Islet of Langerhans (tissue), 1 donor: ENCODE results near the gene EIF4E.
"Not testable (repeated sequence)": the region's sequence is repeated elsewhere in the genome, so short reads cannot be mapped to it uniquely, and the experiment has no call there.

Experiments
- FAIRE-seq: peaks from one replicate; lab custom pipeline; 2011; peaks lifted over from hg19 to GRCh38; lab: Jason Lieb, UNC

The EIF4E gene

DNA sequence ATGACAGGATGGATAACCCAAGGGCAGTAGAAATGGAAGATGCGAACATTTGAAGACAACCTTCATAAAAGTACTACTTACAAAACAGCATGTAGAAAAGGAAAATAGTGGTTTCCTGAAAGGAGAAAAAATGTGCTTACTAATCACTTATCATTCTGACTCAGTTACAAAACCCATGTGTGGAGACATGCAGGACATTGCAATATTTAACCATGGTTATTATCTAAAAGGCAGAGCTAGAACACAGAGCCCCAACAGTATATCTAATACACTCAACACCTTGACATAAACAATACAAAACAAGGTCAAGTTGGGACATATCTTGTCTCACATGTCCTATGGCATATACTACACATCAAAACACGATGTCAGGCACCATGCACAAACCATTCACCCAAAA, 55.9 kb downstream of the EIF4E start:
- no peak for FAIRE-seq

DNA sequence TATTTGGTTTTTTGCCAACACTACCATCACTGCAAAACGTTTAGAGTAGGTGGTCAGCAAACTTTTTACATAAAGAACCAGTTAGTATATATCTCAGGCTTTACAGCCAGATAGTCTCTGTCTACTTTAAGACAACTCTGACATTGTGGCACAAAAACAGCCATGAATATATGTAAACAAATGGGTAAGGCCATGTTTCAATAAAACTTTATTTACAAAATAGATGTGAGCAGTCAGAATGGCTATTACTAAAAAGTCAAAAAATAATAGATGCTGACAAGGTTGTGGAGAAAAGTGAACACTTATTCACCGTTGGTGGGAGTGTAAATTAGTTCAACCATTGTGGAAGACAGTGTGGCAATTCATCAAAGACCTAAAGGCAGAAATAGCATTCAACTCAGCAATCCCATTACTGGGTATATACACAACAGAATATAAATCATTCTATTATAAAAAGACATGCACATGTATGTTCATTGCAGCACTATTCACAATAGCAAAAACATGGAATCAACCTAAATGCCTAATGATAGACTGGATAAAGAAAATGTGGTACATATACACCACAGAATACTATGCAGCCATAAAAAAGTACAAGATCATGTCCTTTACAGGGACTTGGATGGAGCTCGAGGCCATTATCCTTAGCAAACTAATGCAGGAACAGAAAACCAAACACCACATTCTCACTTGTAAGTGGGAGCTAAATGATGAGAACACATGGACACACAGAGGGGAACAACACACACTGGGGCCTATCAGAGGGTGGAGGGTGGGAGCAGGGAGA, 56.6 kb downstream of the EIF4E start:
- FAIRE-seq = not testable (repeated sequence)

DNA sequence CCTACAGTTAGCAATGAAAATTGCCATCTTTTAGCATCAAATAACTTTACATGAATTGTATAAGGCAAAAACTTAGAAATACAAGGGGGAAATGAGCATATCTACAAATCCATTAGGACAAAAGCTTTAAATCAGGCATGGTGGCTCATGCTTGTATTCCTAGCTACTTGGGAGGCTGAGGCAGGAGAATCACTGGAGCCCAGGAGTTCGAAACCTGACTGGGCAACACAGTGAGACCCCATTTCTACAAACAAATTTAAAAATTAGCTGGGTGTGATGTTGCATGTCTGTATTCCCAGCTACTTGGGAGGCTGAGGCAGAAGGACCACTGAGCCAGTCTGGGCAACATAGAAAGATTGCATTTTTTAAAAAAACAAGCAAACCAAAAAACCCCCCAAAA, 61.3 kb downstream of the EIF4E start:
- FAIRE-seq = no peak

DNA sequence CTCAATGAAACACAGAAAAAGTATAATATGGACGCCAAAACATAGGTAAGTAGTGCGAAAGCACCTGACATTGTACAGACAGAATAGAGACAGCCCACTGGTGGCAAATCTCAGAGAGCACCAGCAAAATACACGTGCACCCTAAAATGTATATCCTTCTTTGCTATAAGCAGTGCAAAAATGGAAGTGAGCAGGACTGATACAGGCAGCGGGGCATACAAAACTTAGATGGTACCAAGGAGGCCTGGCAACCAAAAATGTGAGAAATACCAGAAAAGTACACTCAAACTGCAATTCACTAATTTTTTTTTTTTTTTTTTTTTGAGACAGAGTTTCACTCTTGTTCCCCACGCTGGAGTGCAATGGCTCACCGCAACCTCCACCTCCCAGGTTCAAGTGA, 63.9 kb downstream of the EIF4E start:
- no peak for FAIRE-seq

DNA sequence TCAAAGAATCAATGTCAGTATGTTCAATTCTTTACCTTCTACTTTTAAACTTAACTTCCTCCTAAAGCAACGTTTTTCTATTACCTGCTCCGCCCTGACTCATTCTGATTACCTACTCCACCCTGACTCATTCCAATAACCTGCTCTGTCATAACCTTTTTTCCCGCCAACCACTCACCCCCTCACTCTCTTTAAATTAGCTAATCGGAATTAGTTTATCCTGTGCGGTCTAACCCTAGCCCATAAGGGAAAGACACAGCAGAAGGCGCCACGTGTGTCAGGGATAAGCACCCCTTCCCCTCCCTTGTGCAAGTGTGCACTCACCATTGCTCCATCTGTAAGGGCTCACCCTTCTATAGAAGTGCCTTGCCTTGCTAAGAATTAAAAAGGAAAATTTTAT, 64.4 kb downstream of the EIF4E start:
- no peak for FAIRE-seq

DNA sequence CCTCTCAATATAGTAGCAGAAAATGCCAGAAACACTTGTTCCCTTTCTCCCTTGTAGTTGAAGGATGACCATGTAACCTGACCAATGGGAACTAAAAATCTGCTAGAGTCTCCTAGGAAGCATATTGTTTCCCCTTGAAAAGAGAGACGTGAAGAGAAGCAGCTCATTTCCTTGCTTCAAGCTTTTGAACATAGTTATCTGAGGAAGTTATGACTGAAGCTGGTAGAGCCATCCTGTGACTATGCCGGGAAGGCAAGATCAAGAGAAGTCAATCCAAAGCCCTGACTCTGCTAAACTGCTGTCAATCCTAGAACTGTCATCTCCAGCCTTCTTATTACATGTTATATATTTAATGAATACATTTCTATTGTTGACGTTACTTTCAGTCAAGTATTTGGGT, 66.6 kb downstream of the EIF4E start:
- FAIRE-seq = no peak

DNA sequence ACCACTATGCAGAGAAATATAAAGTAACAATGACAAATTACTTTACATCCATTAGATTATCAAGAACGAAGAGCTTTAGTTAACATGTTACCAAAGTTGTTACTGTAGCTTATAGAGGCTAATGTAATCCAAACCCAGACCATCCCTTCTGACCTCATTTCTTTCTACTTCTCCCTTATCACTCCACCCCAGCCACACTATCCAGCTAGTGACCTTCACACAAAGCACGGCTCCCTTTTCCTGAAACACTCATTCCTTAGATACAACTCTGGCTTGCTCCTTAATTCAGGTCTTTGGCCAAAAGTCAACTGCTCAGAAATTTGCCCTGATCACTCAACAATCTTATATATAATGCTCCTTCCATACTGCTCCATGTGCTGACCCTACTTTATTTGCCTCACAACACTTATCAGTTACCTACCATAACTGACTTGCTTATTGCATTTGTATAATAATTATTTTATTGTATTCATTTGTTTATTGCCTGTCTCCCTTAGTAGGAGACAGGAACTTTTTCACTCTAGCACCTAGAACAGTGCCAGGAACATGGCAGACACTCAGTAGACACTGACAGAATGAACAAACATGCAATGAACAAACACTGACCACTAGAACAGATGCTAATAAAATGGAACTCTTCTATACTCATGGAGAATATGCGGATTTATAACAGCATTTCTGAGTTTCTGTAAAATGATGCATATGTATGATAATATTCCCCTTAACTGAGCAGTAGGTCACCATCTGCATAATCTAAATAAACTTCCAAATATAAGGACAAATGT, 67.6 kb downstream of the EIF4E start:
- no peak for FAIRE-seq

DNA sequence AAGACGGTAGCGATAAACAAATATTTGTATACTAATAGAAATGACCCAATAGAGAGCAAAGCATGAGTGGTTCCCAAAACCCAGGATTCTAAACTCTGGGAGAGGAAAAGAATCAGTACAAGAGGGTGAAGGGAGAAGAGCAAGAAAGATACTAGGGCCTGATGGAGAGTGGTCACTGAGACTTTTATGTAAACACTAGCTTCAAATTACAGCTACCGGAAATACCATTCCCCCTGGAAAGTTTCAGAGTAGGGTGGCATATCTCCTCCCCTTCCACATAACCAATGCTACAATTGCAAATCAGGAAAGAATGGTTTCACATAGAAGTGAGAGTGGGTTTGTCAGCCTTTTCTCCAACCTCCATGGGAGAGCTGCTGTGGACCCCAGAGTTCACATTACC, 77.1 kb downstream of the EIF4E start:
- FAIRE-seq = no peak

DNA sequence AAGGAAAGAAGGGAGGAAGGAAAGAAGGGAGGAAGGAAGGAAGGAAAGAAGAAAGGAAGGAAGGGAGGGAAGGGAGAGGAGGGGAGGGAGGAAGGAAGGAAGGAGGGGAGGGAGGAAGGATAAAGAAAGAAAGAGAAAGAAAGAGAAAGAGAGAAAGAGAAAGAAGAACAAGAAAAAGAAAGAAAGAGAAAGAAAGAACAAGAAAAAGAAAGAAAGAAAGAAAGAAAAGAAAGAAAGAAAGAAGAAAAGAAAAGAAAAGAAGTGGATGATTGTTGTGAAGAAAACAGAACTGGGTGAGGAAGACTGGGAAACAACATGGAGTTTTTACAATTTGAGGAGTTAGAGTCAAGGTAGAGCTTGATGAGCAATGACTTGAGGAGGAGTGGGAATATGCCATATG, 78.0 kb downstream of the EIF4E start:
- FAIRE-seq = no peak

DNA sequence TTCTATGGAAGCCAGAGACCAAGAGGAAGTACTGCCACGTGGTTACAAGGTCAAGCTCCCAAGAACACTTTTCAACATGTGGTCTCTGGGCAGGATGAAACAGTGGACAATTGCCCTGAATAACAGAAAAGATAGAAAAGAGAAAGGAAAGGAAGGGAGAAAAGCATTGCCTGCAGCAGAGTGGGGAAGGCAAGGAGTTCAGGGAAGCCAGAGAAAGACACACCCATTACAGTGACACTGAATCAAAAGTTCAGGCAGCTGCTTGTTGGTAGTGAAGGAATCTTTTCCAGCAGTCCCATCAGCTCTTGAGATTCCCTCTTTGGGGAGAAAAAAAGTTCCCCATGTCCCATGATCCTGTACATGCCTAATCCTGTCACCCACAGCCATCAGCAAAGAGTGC, 80.5 kb downstream of the EIF4E start:
- FAIRE-seq = no peak

DNA sequence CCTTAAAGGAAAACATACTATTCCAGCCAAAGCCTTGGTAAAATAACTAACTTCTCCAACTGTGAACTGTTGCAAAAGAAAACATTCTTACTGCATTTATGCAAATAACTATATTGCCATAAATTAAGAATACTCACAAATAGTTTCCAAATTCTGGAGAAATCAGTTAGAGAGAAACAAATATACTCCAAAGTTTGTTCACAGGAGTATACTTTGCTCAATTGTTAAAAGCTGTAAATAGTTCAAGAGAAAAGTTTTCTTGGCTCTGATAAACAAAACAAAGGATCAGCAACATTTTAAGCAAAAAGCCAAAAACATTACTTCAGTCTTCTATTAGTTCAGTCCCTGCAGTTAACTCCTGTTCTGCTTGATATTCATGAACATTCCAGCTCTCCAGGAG, 83.0 kb downstream of the EIF4E start:
- no peak for FAIRE-seq

DNA sequence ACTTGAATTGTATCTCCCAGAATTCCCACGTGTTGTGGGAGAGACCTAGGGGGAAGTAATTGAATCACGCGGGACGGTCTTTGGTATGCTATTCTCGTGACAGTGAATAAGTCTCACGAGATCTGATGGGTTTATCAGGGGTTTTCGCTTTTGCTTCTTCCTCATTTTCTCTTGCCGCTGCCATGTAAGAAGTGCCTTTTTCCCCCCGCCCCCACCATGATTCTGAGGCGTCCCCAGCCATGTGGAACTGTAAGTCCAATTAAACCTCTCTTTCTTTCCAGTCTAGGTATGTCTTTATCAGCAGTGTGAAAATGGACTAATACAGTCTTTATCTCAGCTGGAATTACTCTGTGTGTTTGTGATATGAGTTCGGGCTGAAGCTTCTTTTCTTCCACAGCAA, 86.0 kb downstream of the EIF4E start:
- FAIRE-seq = not testable (repeated sequence)

DNA sequence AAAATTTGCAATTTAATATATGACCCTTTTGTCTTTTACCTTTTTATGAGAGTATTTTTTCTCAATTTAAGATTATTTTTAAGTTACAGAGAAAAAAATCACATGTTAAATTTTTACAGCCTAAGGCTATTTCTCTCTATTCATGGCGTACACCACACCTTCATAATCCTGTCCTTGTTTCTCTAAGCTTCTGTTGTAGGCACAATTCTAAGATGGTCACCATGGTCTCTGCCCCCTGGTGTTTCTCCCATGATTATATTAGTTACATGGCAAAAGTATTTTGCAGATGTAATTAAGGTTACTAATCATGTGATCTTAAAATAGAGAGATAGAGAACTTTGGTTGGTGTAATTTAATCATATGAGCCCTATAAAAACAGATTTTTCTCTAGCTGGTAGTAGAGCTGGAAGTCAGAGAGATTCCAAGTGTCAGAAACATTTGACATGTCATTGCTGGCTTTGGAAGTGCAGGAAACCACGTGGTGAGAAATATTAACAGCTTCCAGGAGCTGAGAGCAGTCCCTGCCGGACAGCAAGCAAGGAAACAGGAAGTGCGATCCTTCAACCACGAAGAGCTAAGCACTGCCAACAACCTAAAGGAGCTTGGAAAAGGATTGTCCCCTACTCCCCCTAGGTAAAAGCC, 89.8 kb downstream of the EIF4E start:
- FAIRE-seq = no peak

DNA sequence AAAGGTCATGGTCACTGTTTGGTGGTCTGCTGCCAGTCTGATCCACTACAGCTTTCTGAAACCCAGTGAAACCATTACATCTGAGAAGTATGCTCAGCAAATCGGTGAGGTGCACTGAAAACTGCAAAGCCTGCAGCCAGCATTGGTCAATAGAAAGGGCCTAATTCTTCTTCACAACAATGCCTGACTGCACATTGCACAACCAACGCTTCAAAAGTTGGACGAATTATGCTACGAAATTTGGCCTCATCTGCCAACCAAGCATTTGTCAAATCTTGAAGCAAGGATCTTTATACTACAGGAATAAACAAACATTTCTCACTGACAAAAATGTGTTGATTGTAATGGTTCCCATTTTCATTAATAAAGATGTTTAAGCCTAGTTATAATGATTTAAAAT, 90.4 kb downstream of the EIF4E start:
- no peak for FAIRE-seq

DNA sequence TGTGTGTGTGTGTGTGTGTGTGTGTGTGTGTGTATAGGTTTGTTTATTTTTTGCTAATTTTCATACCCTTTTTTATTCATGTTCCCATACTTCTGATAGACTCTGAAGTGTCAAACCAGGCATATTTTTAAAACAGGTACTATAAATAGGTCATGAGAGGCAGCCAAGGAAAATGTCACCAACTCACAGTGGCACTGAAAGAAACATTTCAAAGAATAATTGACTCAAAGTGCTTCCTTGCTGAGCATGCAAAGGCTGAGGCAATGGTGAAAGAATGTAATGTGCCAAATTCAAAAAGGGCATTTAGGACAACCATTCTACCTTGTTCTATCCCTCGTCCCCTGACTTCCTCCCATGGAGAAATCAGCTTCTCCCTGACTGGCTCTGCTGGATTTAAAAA, 95.5 kb downstream of the EIF4E start:
- no peak for FAIRE-seq

DNA sequence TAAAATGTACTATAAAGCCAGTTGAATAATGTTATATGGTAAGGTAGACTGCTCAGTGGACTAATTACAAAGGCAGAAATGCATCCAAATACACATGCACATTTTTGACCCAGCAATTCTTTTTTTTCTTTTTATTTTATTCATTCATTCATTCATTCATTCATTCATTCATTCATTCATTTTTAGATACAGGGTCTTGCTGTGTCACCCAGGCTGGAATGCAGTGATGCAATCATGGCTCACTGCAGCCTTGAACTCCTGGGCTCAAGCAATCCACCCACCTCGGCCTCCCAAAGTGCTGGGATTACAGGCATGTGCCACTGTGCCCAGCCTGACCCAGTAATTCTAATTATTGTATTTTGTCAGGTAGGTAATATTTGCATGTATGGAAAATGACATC, 97.9 kb downstream of the EIF4E start:
- not testable (repeated sequence) for FAIRE-seq
